ENCODE measurements around the gene KRI1. TPM values are rescaled to one million over a fixed set of nuclear protein-coding genes. Genes with fewer than 3 reads are reported as not detected.

KRI1 gene
- total and polyA plus RNA-seq, 2 donors (not counting 3 experiments of a cell fraction or from before 2014, with no cell fraction given): 6.7 to 25.7 TPM

DNA sequence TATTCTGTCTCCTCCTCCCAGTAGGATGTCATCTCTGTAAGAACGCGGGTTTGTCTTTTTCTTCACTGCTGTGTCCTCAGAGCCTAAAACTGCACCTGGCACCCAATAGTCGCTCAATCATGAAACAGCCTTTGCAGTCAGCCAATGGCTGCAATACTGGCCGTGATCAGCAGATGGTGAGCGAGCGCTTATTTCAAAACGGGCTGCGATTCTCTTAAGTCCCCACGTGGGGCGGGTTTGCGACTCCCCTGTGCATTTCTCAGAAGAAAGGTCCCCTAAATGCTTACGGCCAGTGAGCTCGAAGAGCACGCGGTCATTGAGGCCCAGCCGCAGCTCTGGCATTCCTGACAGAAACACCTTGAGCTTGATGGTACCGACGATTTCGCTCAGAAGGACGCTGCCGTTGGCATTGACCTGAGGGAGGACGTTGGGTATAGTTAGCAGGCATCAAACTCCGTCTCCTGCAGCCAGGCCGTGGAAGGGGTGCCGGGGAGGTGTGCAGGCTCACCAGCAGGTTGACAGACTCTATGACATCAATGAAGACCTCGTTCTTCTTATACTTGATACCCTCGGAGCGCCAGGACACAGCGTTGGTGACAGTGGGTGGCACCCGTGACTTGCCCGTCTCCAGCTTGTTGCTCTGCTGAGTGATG lies 15.3 kb upstream of the KRI1 start:
- dilution Hi-C loops (cut with MboI; ENCODE audit: extremely low pct_ligation_motif_present, low sequenced_read_pairs): no loop called here
- Histone ChIP-seq H3K9me3 (replicated peaks; ENCODE audit: control insufficient read depth, insufficient read depth, low read length) (no peaks in the 10 kb centered on the region), H3K27me3 (ENCODE audit: control insufficient read depth in 2 of 2, insufficient read depth in 2 of 2, low read length in 2 of 2) (no peaks in the 10 kb centered on the region), H2AFZ (ENCODE audit: low read depth, low read length) (peak overlapping the region; percentile 72), H3K79me2 (ENCODE audit: control insufficient read depth, insufficient read depth, low read length) (no peaks in the 10 kb centered on the region), H3K4me2 (ENCODE audit: insufficient read depth, low read length) (no peak overlapping the region), H3K36me3 (ENCODE audit: control insufficient read depth in 2 of 2, extremely low read depth in 1 of 2, insufficient read depth in 2 of 2, low read length in 2 of 2) (no peaks in the 10 kb centered on the region), H3K27ac (ENCODE audit: insufficient read depth, low read depth, low read length) (no peak overlapping the region), H3K9me1 (replicated peaks; ENCODE audit: control insufficient read depth, extremely low read depth, insufficient read depth, low read length) (no peaks in the 10 kb centered on the region), H4K20me1 (replicated peaks; ENCODE audit: control insufficient read depth, extremely low read depth, insufficient read depth, low read length) (no peaks in the 10 kb centered on the region), H3K4me3 (replicated peaks in 1 of 3; ENCODE audit: insufficient read depth in 1 of 3, low read depth in 1 of 3, low read length in 3 of 3) (no peak overlapping the region), H3K9ac (replicated peaks; ENCODE audit: extremely low read depth, insufficient read depth, low read length) (no peak overlapping the region), H3K4me1 (ENCODE audit: control insufficient read depth, extremely low read depth, insufficient read depth, low read length) (no peaks in the 10 kb centered on the region)
- no TSS peak for BruUV-seq (replicated peaks)
- TF ChIP-seq, protein P1, sequence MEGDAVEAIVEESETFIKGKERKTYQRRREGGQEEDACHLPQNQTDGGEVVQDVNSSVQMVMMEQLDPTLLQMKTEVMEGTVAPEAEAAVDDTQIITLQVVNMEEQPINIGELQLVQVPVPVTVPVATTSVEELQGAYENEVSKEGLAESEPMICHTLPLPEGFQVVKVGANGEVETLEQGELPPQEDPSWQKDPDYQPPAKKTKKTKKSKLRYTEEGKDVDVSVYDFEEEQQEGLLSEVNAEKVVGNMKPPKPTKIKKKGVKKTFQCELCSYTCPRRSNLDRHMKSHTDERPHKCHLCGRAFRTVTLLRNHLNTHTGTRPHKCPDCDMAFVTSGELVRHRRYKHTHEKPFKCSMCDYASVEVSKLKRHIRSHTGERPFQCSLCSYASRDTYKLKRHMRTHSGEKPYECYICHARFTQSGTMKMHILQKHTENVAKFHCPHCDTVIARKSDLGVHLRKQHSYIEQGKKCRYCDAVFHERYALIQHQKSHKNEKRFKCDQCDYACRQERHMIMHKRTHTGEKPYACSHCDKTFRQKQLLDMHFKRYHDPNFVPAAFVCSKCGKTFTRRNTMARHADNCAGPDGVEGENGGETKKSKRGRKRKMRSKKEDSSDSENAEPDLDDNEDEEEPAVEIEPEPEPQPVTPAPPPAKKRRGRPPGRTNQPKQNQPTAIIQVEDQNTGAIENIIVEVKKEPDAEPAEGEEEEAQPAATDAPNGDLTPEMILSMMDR (IDR thresholded peaks at IDR 0.05; ENCODE audit: extremely low read depth in 1 of 2, insufficient read depth in 1 of 2, low read depth in 1 of 2, low read length in 2 of 2): peak; percentile 98
- TF ChIP-seq, protein P2, sequence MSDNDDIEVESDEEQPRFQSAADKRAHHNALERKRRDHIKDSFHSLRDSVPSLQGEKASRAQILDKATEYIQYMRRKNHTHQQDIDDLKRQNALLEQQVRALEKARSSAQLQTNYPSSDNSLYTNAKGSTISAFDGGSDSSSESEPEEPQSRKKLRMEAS (IDR thresholded peaks at IDR 0.05; ENCODE audit: insufficient read depth, insufficient read length): peak; percentile 60
- no peak for TF ChIP-seq POLR2AphosphoS5 (IDR thresholded peaks at IDR 0.05; ENCODE audit: insufficient read depth, low read depth, low read length)
- intact Hi-C loops (cut with micrococcal nuclease): loop anchor here (1.0 to 5.0 kb wide), 4 partner anchors 24 to 118 kb away; partner anchors contain the start of gene SLC44A2
- ChIA-PET POLR2A (interaction anchor here (0.5 to 1.2 kb wide), 3 partner anchors 60 to 438 kb away, joined by 3 to 6 read pairs (median 5); no protein-coding TSS in a partner anchor), CTCF (interaction anchor here (0.6 to 9.1 kb wide), 51 partner anchors 9 to 283 kb away, joined by 3 to 654 read pairs (median 4); partner anchors contain the start of genes CDC37, KRI1, QTRT1 and SLC44A2)
- DNase-seq (ENCODE audit: low read depth, low spot score): peak; percentile 88
- FAIRE-seq: peak; percentile 96

DNA sequence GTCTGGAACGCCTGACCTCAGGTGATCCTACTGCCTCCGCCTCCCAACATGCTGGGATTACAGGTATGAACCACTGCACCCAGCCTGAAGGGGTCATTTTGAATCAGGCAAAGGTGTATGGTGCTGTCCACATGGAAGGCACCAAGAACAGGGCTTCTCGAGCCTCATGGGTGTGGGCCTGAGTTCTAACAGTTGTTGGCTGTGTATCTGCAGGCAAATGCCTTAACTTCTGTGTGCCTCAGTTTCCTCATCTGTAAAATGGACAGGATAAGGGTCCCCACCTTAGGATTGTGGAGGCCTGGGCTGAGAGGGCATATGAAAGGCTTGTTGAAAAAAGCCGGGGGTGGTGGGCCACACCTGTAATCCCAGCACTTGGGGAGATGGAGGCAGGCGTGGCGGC lies 12.1 kb upstream of the KRI1 start:
- BruUV-seq (replicated peaks): no TSS peak
- Histone ChIP-seq H3K9me1 (replicated peaks; ENCODE audit: control insufficient read depth, extremely low read depth, insufficient read depth, low read length) (no peaks in the 10 kb centered on the region), H4K20me1 (replicated peaks; ENCODE audit: control insufficient read depth, extremely low read depth, insufficient read depth, low read length) (no peaks in the 10 kb centered on the region), H3K4me1 (ENCODE audit: control insufficient read depth, extremely low read depth, insufficient read depth, low read length) (no peaks in the 10 kb centered on the region), H2AFZ (ENCODE audit: low read depth, low read length) (no peak overlapping the region), H3K9ac (replicated peaks; ENCODE audit: extremely low read depth, insufficient read depth, low read length) (no peak overlapping the region), H3K9me3 (replicated peaks; ENCODE audit: control insufficient read depth, insufficient read depth, low read length) (no peaks in the 10 kb centered on the region), H3K27ac (ENCODE audit: insufficient read depth, low read depth, low read length) (no peak overlapping the region), H3K27me3 (ENCODE audit: control insufficient read depth in 2 of 2, insufficient read depth in 2 of 2, low read length in 2 of 2) (no peaks in the 10 kb centered on the region), H3K4me3 (replicated peaks in 1 of 3; ENCODE audit: insufficient read depth in 1 of 3, low read depth in 1 of 3, low read length in 3 of 3) (no peak overlapping the region), H3K79me2 (ENCODE audit: control insufficient read depth, insufficient read depth, low read length) (no peaks in the 10 kb centered on the region), H3K4me2 (ENCODE audit: insufficient read depth, low read length) (no peak overlapping the region), H3K36me3 (ENCODE audit: control insufficient read depth in 2 of 2, extremely low read depth in 1 of 2, insufficient read depth in 2 of 2, low read length in 2 of 2) (no peaks in the 10 kb centered on the region)
- dilution Hi-C loops (cut with MboI; ENCODE audit: extremely low pct_ligation_motif_present, low sequenced_read_pairs): no loop called here
- DNase-seq (ENCODE audit: low read depth, low spot score): no peak
- FAIRE-seq: no peak
- ChIA-PET CTCF (interaction anchor here (1.0 to 9.1 kb wide), 2 partner anchors 67 to 69 kb away, joined by 6 to 654 read pairs; no protein-coding TSS in a partner anchor), POLR2A (no interaction called here)
- no peak for TF ChIP-seq FOS (IDR thresholded peaks at IDR 0.05; ENCODE audit: borderline replicate concordance, insufficient read depth, low read length)
- TF ChIP-seq POLR2AphosphoS5 (IDR thresholded peaks at IDR 0.05; ENCODE audit: insufficient read depth, low read depth, low read length): no peak
- TF ChIP-seq, protein P1 (IDR thresholded peaks at IDR 0.05; ENCODE audit: extremely low read depth in 1 of 2, insufficient read depth in 1 of 2, low read depth in 1 of 2, low read length in 2 of 2): no peak
- no peak for TF ChIP-seq JUN (IDR thresholded peaks at IDR 0.05; ENCODE audit: borderline replicate concordance, insufficient read depth, insufficient read length, low read depth)
- TF ChIP-seq, protein P2 (IDR thresholded peaks at IDR 0.05; ENCODE audit: insufficient read depth, insufficient read length): no peak
- no peak for TF ChIP-seq MYC (IDR thresholded peaks at IDR 0.05; ENCODE audit: low read depth, low read length)
- TF ChIP-seq EZH2 (IDR thresholded peaks at IDR 0.05; ENCODE audit: borderline replicate concordance, low read depth, low read length, severe bottlenecking): no peak
- no peak for TF ChIP-seq GATA2 (IDR thresholded peaks at IDR 0.05; ENCODE audit: insufficient read depth, insufficient read length, low read depth, low read length)
- no peak for TF ChIP-seq POLR2A (IDR thresholded peaks at IDR 0.05; ENCODE audit: low read depth, low read length)
- intact Hi-C loops (cut with micrococcal nuclease): no loop called here
